Ishikawa (cell line): ENCODE data around the gene MFAP3L.

Experiments used
- CEBPB ChIP-seq: IDR thresholded peaks from 2 replicates; pipeline ENCODE4 v1.6.1; 2012
- CREB1 ChIP-seq: IDR thresholded peaks from 2 replicates; pipeline ENCODE4 v1.6.1; 2012; ENCODE audit warnings: low read depth
- EGR1 ChIP-seq: IDR thresholded peaks from 2 replicates; pipeline ENCODE4 v1.6.1; 2012
- EP300 ChIP-seq: IDR thresholded peaks from 2 replicates; pipeline ENCODE4 v1.6.1; 2012; ENCODE audit warnings: borderline replicate concordance
- FOXM1 ChIP-seq: IDR thresholded peaks from 2 replicates; pipeline ENCODE4 v1.6.1; 2012; ENCODE audit warnings: low read depth, borderline replicate concordance
- NFIC ChIP-seq: IDR thresholded peaks from 2 replicates; pipeline ENCODE4 v1.6.1; 2012
- RAD21 ChIP-seq: IDR thresholded peaks from 2 replicates; pipeline ENCODE4 v1.6.1; 2012; ENCODE audit warnings: low read depth
- TAF1 ChIP-seq: IDR thresholded peaks from 2 replicates; pipeline ENCODE4 v1.6.1; 2012; ENCODE audit warnings: low read depth, mild to moderate bottlenecking
- TCF12 ChIP-seq: IDR thresholded peaks from 2 replicates; pipeline ENCODE4 v1.6.1; 2012; ENCODE audit warnings: low read depth
- TEAD4 ChIP-seq: IDR thresholded peaks from 2 replicates; pipeline ENCODE4 v1.6.1; 2012
- YY1 ChIP-seq: IDR thresholded peaks from 2 replicates; pipeline ENCODE4 v1.6.1; 2012; ENCODE audit warnings: low read depth
- ZBTB7A ChIP-seq: IDR thresholded peaks from 2 replicates; pipeline ENCODE4 v1.6.1; 2012; ENCODE audit warnings: low read depth
- TF ChIP-seq, protein P1 (sequence below): IDR thresholded peaks from 2 replicates; pipeline ENCODE4 v1.6.1; 2012
- TF ChIP-seq, protein P2 (sequence below): IDR thresholded peaks from 2 replicates; pipeline ENCODE4 v1.6.1; 2012
- TF ChIP-seq, protein P3 (sequence below): IDR thresholded peaks from 2 replicates; pipeline ENCODE4 v1.6.1; 2012; ENCODE audit warnings: low read depth, mild to moderate bottlenecking

Gene MFAP3L

DNA sequence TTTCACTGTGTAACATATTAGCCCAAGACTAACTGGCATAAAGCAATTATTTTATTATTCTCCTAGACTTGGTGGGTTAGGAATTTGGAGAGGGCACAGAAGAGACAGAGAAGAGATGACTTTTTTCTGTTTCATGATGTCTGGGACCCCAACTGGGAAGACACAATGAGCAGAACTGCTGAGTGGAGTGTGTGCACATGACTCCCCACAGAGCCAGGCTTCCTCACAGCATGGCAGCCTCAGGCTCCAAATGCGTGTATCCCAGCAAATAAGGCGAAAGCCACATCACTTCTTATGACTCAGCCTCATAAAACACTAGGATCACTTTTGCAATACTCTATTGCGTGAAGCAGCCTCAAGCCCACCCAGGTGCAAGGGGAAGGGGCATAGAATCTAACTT lies 68.4 kb downstream of the MFAP3L start:
- no peak for TF ChIP-seq CEBPB
- no peak for TF ChIP-seq YY1
- TF ChIP-seq EP300, result no peak
- TF ChIP-seq NFIC, result no peak
- TF ChIP-seq TAF1, result no peak
- no peak for TF ChIP-seq ZBTB7A
- no peak for TF ChIP-seq CREB1
- TF ChIP-seq TEAD4, result no peak
- no peak for TF ChIP-seq RAD21
- TF ChIP-seq EGR1, result no peak
- TF ChIP-seq, protein P1, sequence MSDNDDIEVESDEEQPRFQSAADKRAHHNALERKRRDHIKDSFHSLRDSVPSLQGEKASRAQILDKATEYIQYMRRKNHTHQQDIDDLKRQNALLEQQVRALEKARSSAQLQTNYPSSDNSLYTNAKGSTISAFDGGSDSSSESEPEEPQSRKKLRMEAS, result no peak
- no peak for TF ChIP-seq TCF12
- TF ChIP-seq, protein P2, sequence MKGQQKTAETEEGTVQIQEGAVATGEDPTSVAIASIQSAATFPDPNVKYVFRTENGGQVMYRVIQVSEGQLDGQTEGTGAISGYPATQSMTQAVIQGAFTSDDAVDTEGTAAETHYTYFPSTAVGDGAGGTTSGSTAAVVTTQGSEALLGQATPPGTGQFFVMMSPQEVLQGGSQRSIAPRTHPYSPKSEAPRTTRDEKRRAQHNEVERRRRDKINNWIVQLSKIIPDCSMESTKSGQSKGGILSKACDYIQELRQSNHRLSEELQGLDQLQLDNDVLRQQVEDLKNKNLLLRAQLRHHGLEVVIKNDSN, result no peak
- TF ChIP-seq, protein P3, sequence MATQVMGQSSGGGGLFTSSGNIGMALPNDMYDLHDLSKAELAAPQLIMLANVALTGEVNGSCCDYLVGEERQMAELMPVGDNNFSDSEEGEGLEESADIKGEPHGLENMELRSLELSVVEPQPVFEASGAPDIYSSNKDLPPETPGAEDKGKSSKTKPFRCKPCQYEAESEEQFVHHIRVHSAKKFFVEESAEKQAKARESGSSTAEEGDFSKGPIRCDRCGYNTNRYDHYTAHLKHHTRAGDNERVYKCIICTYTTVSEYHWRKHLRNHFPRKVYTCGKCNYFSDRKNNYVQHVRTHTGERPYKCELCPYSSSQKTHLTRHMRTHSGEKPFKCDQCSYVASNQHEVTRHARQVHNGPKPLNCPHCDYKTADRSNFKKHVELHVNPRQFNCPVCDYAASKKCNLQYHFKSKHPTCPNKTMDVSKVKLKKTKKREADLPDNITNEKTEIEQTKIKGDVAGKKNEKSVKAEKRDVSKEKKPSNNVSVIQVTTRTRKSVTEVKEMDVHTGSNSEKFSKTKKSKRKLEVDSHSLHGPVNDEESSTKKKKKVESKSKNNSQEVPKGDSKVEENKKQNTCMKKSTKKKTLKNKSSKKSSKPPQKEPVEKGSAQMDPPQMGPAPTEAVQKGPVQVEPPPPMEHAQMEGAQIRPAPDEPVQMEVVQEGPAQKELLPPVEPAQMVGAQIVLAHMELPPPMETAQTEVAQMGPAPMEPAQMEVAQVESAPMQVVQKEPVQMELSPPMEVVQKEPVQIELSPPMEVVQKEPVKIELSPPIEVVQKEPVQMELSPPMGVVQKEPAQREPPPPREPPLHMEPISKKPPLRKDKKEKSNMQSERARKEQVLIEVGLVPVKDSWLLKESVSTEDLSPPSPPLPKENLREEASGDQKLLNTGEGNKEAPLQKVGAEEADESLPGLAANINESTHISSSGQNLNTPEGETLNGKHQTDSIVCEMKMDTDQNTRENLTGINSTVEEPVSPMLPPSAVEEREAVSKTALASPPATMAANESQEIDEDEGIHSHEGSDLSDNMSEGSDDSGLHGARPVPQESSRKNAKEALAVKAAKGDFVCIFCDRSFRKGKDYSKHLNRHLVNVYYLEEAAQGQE, result no peak
- no peak for TF ChIP-seq FOXM1

DNA sequence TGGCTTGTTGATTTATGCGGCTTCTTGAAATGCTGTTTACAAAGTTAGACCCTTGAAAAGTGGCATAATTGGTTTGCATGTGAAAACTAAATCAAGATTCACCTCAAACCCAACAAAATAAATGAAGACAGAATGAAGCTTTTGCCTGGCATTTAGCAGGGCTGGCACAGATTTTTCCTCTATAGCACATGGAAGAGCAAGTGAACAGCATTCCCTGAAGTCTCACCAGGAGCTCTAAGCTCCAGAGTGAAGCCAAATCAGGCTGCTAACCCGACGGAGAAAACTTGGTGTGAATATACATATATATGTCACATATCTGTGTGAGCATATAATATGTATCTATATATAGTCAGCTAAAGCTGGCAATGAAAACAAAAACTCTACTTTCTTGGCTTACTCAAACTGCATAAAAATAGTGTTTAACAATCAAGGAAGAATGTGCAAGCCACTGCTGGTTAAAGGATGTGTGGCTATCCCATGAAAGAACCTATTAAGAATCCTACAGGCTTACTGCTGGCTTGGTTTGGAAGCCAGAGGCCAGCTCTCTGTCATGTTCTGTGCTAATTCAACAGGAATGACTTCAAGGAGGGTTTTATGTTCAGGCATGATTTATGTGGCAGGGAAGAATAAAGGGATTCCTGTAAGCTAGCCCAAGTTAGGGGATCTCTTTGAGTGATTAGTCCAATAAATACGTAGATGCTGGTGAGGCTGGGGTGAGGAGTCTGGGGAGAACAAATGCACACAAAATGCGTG lies 69.9 kb downstream of the MFAP3L start:
- no peak for TF ChIP-seq TAF1
- no peak for TF ChIP-seq ZBTB7A
- TF ChIP-seq, protein P1, result no peak
- TF ChIP-seq NFIC, result no peak
- TF ChIP-seq EGR1, result no peak
- no peak for TF ChIP-seq EP300
- TF ChIP-seq, protein P3, result no peak

DNA sequence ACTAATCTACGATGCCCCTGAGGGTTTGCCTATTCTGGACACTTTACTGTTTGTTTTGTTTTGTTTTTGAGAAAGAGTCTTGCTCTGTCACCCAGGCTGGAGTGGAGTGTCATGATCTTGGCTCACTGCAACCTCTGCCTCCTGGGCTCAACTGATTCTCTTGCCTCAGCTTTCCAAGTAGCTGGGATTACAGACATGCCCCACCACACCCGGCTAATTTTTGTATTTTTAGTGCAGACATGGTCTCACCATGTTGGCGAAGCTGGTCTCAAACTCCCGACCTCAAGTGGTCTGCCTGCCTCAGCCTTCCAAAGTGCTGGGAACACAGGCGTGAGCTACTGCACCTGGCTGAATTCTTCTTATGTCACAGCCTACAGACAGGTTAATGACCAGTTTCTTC lies 70.7 kb downstream of the MFAP3L start:
- TF ChIP-seq CEBPB, result no peak
- TF ChIP-seq TEAD4, result no peak
- no peak for TF ChIP-seq YY1
- TF ChIP-seq CREB1, result no peak

DNA sequence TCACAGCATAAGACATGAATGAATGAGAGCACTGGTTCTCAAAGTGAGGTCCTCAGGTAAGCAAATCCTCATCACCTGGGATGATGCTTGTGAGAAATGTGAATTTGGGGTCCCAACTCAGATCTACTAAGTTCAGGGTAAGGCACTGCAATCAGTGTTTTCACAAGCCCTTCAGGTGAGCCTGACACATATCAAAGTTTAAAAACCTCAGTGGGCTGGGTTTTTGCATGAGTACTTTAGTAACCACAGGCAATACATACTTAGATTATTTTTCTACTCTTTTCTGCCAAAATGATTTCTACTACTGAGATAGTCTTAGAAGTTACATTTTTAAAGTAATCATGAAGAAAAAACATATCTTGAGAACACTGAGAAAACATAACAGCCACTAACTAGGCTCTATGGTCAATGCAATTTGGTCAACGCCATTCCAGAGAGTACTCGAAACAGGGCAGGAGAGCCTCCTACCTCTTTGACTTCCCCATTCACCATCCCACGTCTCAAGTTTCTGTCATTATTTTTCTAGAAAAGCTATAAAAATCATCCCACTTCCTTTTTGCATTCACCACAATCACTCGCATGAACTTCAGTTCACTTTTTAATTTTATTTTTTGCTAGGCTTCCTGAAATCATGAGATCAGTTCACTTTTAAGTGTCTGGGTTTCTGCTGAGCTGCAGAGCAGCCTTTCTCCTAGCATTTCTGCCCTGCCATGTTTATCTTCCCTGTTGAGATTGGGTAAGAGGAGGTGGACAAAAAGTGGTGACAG lies 73.8 kb downstream of the MFAP3L start:
- TF ChIP-seq ZBTB7A (no peak), YY1 (no peak)

DNA sequence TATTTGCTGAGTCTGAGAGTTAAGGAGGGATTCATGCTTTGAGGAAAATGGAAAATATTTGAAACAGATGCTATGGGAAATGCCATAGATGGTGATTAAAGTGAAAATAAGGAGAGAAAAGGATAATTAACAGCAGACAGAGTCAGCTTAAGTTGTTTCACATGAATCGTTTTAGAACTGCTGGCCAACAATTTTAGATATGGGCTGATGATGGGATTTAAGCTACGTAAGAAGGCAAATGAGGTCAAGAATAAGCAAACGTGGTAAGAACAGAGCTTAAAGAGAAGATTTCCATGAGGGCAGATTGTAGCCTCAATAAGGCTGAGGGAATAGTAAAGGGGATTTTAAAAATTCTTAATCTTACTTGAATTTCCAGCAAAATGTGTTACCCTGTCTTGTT lies 77.9 kb downstream of the MFAP3L start:
- TF ChIP-seq NFIC, result no peak
- TF ChIP-seq ZBTB7A, result no peak
- TF ChIP-seq TCF12, result no peak
- no peak for TF ChIP-seq FOXM1
- no peak for TF ChIP-seq YY1
- no peak for TF ChIP-seq TEAD4
- TF ChIP-seq, protein P2, result no peak
- TF ChIP-seq, protein P1, result no peak
- TF ChIP-seq EP300, result no peak
- TF ChIP-seq CEBPB, result no peak
- TF ChIP-seq TAF1, result no peak
- no peak for TF ChIP-seq CREB1
- no peak for TF ChIP-seq RAD21
- TF ChIP-seq, protein P3, result no peak
- TF ChIP-seq EGR1, result no peak
